Right lobe of liver (tissue), 6 donors: Measurements from ENCODE around the gene UGCG. TPM values are rescaled to one million over a fixed set of nuclear protein-coding genes. Genes with fewer than 3 reads are reported as not detected.
A peak's percentile ranks its signal among the peaks of the same experiment; 100 is the strongest.

Experiments used
- ATAC-seq, 4 donors: fragments of 200-7000 bp; cut with Tn5 transposase; one replicate each; pipeline ENCODE4 v1.9.1; 2020; ENCODE audit warnings: mild to moderate bottlenecking in 4 of 4, moderate library complexity in 4 of 4
- DNase-seq, 3 donors: peaks; one replicate each; pipeline ENCODE4 v3.0.0-alpha.2; 2020
- H3K27ac ChIP-seq, 3 donors: fragments of 200-600 bp; one replicate each; pipeline ENCODE4 v1.8.0; 2022
- H3K27me3 ChIP-seq, 2 donors: fragments of 200-600 bp; one replicate each; pipeline ENCODE4 v1.8.0; 2022
- H3K36me3 ChIP-seq, 4 donors: fragments of 200-600 bp; sonication (generic) in 1 of 4; one replicate each; pipeline versions ENCODE4 v1.5.1 to v1.8.0; 2017 to 2022; ENCODE audit warnings: control low read depth in 1 of 4
- H3K4me1 ChIP-seq, 4 donors: fragments of 200-600 bp; sonication (generic) in 1 of 4; one replicate each; pipeline versions ENCODE4 v1.5.1 to v1.8.0; 2017 to 2022; ENCODE audit warnings: control low read depth in 1 of 4
- H3K4me3 ChIP-seq, 3 donors: fragments of 200-600 bp; one replicate each; pipeline ENCODE4 v1.8.0; 2022
- H3K9me3 ChIP-seq, 4 donors: fragments of 200-600 bp; sonication (generic) in 1 of 4; one replicate each; pipeline versions ENCODE4 v1.5.1 to v1.8.0; 2017 to 2022; ENCODE audit warnings: control low read depth in 1 of 4
- POLR2A ChIP-seq: fragments of 450-650 bp; IDR thresholded peaks from one replicate; pipeline ENCODE4 v1.6.1; 2017; ENCODE audit warnings: antibody characterized with exemption, mild to moderate bottlenecking
- WGBS: methylation state at CpG from one replicate; pipeline ENCODE4 v1.1.6; 2018; ENCODE audit warnings: low coverage, low lambda C conversion rate; ENCODE audit not compliant: insufficient coverage; ENCODE audit errors: missing lambda C conversion rate; 5-methylcytosine and 5-hydroxymethylcytosine counted together
- intact Hi-C, 2 donors: fragments of 100-400 bp; cut with DNase I; formaldehyde crosslinking; loops; one replicate each; pipeline versions ENCODE4 v1.11.2 to v1.14.1; 2022
- total RNA-seq, 6 experiments: library from RNA; depleted of rRNA in 2 of 6; stranded (reverse); fragments of >200 nt in 2 of 6; fragmentation: NEBNext Ultra II Directional in 3 of 6; extraction: Animal tissue kit (Norgen Biotek cat#: 25700) in 3 of 6; gene quantifications; one replicate each; pipeline versions ENCODE4 v1.1.0 to v1.2.4, GENCODE V29; 2016 to 2023
- TF ChIP-seq, protein P1 (sequence below), 4 donors: fragments of 200-600 bp in 3 of 4; fragments of 450-650 bp in 1 of 4; IDR thresholded peaks; one replicate each; pipeline versions ENCODE4 v1.5.1 to v1.8.0; 2016 to 2022; ENCODE audit warnings: antibody characterized with exemption in 4 of 4, mild to moderate bottlenecking in 2 of 4
- donor health status: DM: no; HTN: yes; CAD: no.
- donor health status: DM: no; HTN: no; CAD: no.
- donor health status: DM: no; HTN: no; CAD: no.
- donor health status: DM: no; HTN: yes; CAD: no.
- donor health status: DM: no; HTN: yes; CAD: no.

UGCG gene
- total RNA-seq, 6 experiments from 2014 or later = 7.9 to 37.2 (median 17.1) TPM

DNA sequence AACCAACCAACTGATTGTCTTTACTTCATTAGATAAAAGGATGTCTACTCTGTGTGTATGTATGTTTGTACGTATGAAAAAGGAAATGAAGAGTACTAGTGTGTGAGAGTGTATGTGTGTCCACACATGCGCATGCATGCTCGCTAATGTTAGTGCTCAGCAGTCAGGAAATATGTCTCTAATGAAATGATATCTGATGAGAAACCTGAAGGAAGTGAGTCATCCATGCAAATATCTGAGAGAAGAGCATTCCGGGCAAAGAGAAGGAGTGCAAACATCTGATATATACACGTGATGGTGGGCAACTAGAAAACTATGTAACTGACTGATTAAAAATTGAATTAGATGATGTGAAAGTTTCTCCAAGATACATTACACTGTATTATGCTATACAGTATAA is 29.6 kb upstream of the UGCG start:
- no peaks in the 10 kb centered on the region for H3K27me3 ChIP-seq
- no peak for TF ChIP-seq POLR2A
- TF ChIP-seq, protein P1, sequence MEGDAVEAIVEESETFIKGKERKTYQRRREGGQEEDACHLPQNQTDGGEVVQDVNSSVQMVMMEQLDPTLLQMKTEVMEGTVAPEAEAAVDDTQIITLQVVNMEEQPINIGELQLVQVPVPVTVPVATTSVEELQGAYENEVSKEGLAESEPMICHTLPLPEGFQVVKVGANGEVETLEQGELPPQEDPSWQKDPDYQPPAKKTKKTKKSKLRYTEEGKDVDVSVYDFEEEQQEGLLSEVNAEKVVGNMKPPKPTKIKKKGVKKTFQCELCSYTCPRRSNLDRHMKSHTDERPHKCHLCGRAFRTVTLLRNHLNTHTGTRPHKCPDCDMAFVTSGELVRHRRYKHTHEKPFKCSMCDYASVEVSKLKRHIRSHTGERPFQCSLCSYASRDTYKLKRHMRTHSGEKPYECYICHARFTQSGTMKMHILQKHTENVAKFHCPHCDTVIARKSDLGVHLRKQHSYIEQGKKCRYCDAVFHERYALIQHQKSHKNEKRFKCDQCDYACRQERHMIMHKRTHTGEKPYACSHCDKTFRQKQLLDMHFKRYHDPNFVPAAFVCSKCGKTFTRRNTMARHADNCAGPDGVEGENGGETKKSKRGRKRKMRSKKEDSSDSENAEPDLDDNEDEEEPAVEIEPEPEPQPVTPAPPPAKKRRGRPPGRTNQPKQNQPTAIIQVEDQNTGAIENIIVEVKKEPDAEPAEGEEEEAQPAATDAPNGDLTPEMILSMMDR (IDR thresholded peaks at IDR 0.05) = no peak
- H3K4me3 ChIP-seq = no peak overlapping the region
- H3K36me3 ChIP-seq = no peaks in the 10 kb centered on the region
- H3K4me1 ChIP-seq = no peaks in the 10 kb centered on the region
- intact Hi-C loops = no loop called here
- 46% methylated on average over 5 of the region's 5 CpGs for WGBS
- peak in 2 of 4 donors; percentile 25 to 70 for ATAC-seq
- no peak for DNase-seq
- H3K9me3 ChIP-seq = no peaks in the 10 kb centered on the region
- H3K27ac ChIP-seq = no peak overlapping the region

DNA sequence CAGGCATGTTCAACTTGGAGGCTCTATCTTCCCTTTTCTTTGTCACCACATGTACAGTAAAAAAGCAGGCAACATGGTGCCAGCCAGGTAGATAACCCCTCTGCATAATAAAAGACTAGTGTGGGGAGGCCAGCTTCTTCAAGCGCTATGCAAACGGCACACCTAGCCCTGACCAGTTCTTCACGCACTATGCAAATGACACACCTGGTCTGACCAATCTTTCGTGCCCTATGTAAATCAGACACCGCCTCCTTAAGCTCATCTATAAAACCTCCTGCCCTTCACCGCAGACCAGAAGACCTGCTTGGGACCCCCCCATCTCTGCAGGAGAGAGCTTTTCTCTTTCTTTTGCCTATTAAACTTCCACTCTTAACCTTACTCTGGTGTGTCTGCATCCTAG is 28.1 kb upstream of the UGCG start:
- no peak overlapping the region for H3K4me3 ChIP-seq
- DNase-seq (no peak), ATAC-seq (no peak)
- H3K27me3 ChIP-seq = no peaks in the 10 kb centered on the region
- no peak overlapping the region for H3K27ac ChIP-seq
- H3K9me3 ChIP-seq = no peaks in the 10 kb centered on the region
- intact Hi-C loops = no loop called here
- no peaks in the 10 kb centered on the region for H3K4me1 ChIP-seq
- H3K36me3 ChIP-seq = no peaks in the 10 kb centered on the region
- WGBS = 96% methylated on average over 6 of the region's 6 CpGs
- TF ChIP-seq, protein P1 (IDR thresholded peaks at IDR 0.05) = no peak
- TF ChIP-seq POLR2A = no peak

DNA sequence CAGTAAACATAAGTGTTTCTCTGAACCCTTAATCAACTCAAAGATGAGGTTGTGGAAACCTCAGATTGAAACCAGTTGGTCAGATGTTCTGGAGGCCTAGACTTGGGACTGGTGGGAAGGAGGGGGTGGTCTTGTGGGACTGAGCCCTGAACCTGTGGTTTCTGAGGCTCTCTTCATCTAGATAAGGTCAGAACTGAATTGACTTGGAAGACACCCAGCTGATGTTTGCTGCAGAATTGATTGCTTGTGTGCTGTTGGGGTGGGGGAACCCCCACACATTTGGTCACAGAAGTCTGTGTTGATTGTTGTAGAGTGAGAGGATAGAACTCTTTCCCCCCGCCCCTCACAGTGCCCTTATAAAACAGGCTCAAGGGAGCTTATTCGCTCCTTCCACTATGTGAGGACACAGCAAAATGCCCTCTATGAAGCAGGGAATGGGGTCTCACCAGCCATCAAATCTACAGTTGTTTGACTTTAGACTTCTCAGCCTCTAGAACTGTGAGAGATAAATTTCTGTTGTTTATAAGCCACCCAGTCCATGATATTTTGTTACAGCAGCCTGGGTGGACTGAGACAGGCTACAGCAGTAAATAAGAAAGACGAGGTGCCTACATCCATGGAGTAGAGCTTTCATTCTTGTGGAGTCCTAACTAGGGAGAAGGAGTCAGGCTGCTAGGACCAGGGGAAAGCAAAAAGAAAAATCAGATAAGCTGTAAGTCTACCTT is 25.7 kb upstream of the UGCG start:
- 100% methylated on average over 1 of the region's 3 CpGs for WGBS
- Histone ChIP-seq H3K9me3 (no peaks in the 10 kb centered on the region), H3K4me3 (no peak overlapping the region), H3K4me1 (no peaks in the 10 kb centered on the region), H3K27me3 (no peaks in the 10 kb centered on the region), H3K36me3 (no peaks in the 10 kb centered on the region), H3K27ac (no peak overlapping the region)
- TF ChIP-seq, protein P1 (IDR thresholded peaks at IDR 0.05) = no peak
- no peak for TF ChIP-seq POLR2A
- ATAC-seq (no peak), DNase-seq (no peak)
- intact Hi-C loops = no loop called here

DNA sequence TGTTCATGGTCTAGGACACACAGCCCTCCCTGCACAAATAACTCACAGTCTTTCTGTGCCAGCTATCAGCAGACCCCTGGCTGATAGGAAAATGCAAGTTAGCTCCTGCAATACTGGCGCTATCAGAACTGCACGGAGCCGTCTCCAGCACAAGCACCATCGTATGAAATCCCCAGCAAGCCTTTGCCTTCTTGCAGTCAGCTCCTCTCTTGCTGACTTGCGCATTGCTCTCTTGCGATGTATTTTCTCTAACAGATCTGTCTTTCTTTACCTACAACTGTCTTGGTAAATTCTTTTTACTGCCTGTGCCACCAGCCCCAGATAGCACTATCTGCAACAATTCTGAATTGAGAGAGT is 25.1 kb upstream of the UGCG start:
- no peak for DNase-seq
- Histone ChIP-seq H3K4me1 (no peaks in the 10 kb centered on the region), H3K27ac (no peak overlapping the region), H3K36me3 (no peaks in the 10 kb centered on the region), H3K27me3 (no peaks in the 10 kb centered on the region), H3K9me3 (no peaks in the 10 kb centered on the region), H3K4me3 (no peak overlapping the region)
- TF ChIP-seq, protein P1 (IDR thresholded peaks at IDR 0.05) = no peak
- no peak for TF ChIP-seq POLR2A
- WGBS = 52% methylated on average over 4 of the region's 6 CpGs
- no peak for ATAC-seq
- intact Hi-C loops = no loop called here
